ENCODE measurements around the gene ACOX3. TPM values are rescaled to one million over a fixed set of nuclear protein-coding genes. Genes with fewer than 3 reads are reported as not detected.

ACOX3 gene
- total and polyA plus RNA-seq, 9 of the 15 experiments (the other 6 are each of a cell fraction or from before 2014, with no cell fraction given), result 0.68 to 7.3 (median 3.7) TPM

DNA sequence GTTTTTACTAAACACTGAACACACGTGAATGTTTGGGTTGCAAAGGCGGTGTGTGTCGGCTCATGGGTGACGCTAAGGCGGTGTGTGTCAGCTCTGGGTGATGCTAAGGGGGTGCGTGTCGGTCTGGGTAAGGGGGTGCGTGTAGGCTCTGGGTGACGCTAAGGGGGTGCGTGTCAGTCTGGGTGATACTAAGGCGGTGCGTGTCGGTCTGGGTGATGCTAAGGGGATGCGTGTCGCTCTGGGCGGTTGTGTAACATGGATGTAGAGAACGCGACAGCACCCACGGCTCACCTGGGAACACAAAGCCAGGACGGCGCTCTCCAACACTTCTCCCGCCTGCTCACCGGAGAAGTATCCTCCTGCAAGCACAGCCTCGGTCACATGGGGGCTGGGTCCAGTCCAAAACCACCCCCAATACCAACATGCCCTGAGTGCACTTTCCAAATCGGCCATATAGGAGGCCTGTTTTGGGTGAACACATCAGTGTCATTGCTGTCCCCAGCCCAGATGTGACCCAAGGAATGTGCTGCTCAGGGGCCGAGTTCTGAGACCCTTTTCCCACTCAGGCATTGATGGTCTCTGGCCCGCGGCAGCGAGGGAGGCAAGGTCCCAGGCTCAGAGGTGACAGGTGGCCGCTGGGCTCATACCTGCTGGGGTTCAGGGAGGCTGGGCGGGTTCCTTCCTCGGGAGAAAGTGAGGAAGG, 67.1 kb downstream of the ACOX3 start:
- H3K4me3 ChIP-seq, result no peak overlapping the region
- peaks cover 0 to 20% of the 10 kb centered on the region in 2 experiments; a peak in 2 of 5 replicates for H3K4me1 ChIP-seq (replicated peaks in 1 of 2; ENCODE audit: control insufficient read depth in 2 of 2, insufficient read depth in 2 of 2, low read length in 2 of 2)
- DNase-seq (ENCODE audit: extremely low read depth in 1 of 4, low spot score in 3 of 4), result no peak
- TF ChIP-seq MCM5 (IDR thresholded peaks at IDR 0.05; ENCODE audit: low read depth) (no peak), ESRRA (IDR thresholded peaks at IDR 0.05; ENCODE audit: borderline replicate concordance, low read depth) (no peak), CBX8 (IDR thresholded peaks at IDR 0.05; ENCODE audit: borderline replicate concordance, extremely low read depth, low read depth, low read length, poor library complexity, severe bottlenecking) (no peak), KDM4B (IDR thresholded peaks at IDR 0.05; ENCODE audit: borderline replicate concordance in 2 of 2, low read depth in 1 of 2) (no peak), HLTF (IDR thresholded peaks at IDR 0.05) (no peak), PHTF2 (CRISPR knock-in tag; IDR thresholded peaks at IDR 0.05) (no peak), PHF8 (IDR thresholded peaks at IDR 0.05; ENCODE audit: borderline replicate concordance, low read length) (no peak), ZZZ3 (IDR thresholded peaks at IDR 0.05) (no peak), MTF1 (CRISPR knock-in tag; IDR thresholded peaks at IDR 0.05; ENCODE audit: borderline replicate concordance) (no peak), ZNF699 (CRISPR knock-in tag; IDR thresholded peaks at IDR 0.05; ENCODE audit: insufficient replicate concordance) (no peak), E2F3 (CRISPR knock-in tag; IDR thresholded peaks at IDR 0.05) (no peak), ZNF174 (CRISPR knock-in tag; IDR thresholded peaks at IDR 0.05) (no peak), RNF2 (IDR thresholded peaks at IDR 0.05) (no peak), ZNF12 (CRISPR knock-in tag; IDR thresholded peaks at IDR 0.05) (no peak), LEF1 (IDR thresholded peaks at IDR 0.05) (no peak)
- TF ChIP-seq, protein P1, sequence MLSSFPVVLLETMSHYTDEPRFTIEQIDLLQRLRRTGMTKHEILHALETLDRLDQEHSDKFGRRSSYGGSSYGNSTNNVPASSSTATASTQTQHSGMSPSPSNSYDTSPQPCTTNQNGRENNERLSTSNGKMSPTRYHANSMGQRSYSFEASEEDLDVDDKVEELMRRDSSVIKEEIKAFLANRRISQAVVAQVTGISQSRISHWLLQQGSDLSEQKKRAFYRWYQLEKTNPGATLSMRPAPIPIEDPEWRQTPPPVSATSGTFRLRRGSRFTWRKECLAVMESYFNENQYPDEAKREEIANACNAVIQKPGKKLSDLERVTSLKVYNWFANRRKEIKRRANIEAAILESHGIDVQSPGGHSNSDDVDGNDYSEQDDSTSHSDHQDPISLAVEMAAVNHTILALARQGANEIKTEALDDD (IDR thresholded peaks at IDR 0.05), result no peak
- TF ChIP-seq, protein P2, sequence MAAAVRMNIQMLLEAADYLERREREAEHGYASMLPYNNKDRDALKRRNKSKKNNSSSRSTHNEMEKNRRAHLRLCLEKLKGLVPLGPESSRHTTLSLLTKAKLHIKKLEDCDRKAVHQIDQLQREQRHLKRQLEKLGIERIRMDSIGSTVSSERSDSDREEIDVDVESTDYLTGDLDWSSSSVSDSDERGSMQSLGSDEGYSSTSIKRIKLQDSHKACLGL (CRISPR knock-in tag; IDR thresholded peaks at IDR 0.05; ENCODE audit: borderline replicate concordance, poor library complexity, severe bottlenecking), result no peak
- TF ChIP-seq, protein P3, sequence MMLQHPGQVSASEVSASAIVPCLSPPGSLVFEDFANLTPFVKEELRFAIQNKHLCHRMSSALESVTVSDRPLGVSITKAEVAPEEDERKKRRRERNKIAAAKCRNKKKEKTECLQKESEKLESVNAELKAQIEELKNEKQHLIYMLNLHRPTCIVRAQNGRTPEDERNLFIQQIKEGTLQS (IDR thresholded peaks at IDR 0.05), result no peak
- TF ChIP-seq, protein P3 (CRISPR knock-in tag; conservative IDR thresholded peaks at IDR 0.05), result no peak
- in situ Hi-C loops (cut with MboI), result no loop called here
- no peak overlapping the region for H3K9ac ChIP-seq (ENCODE audit: insufficient read depth in 1 of 2, low read depth in 2 of 2, low read length in 2 of 2)
- no peaks in the 10 kb centered on the region for H4K20me1 ChIP-seq (replicated peaks; ENCODE audit: control insufficient read depth, insufficient read depth, low read length)
- no peak overlapping the region for H3K4me2 ChIP-seq (ENCODE audit: insufficient read depth, low read length)
- no peaks in the 10 kb centered on the region for H3K36me3 ChIP-seq (ENCODE audit: control insufficient read depth, insufficient read depth, low read length)
- no peaks in the 10 kb centered on the region for H3K79me2 ChIP-seq (ENCODE audit: control insufficient read depth, insufficient read depth, low read length)
- FAIRE-seq, result no peak
- ATAC-seq, result no peak
- no peak overlapping the region for H2AFZ ChIP-seq (ENCODE audit: low read depth, low read length)
- H3K27me3 ChIP-seq (ENCODE audit: control insufficient read depth in 2 of 2, insufficient read depth in 2 of 2, low read length in 2 of 2), result peaks cover 2 to 71% of the 10 kb centered on the region in 2 experiments; a peak in 3 of 5 replicates
- intact Hi-C loops (cut with micrococcal nuclease), result no loop called here
- H3K9me3 ChIP-seq (replicated peaks; ENCODE audit: control insufficient read depth, insufficient read depth, low read depth, low read length), result no peaks in the 10 kb centered on the region
- no peak overlapping the region for H3K27ac ChIP-seq (ENCODE audit: extremely low read depth, low read depth, low read length)
- WGBS (ENCODE audit: insufficient coverage, low coverage, missing lambda C conversion rate), result 42% methylated on average over 32 of the region's 32 CpGs
- ChIA-PET CTCF (ENCODE audit: low intra/inter-chr PET ratio) (no interaction called here), POLR2A (no interaction called here)
- no peaks in the 10 kb centered on the region for H3K9me1 ChIP-seq (ENCODE audit: control insufficient read depth, insufficient read depth, low read length)
- no TSS peak for BruUV-seq (replicated peaks)

Measured in K562 (cell line).